ENCODE measurements around the gene DLK2.

Gene DLK2

DNA sequence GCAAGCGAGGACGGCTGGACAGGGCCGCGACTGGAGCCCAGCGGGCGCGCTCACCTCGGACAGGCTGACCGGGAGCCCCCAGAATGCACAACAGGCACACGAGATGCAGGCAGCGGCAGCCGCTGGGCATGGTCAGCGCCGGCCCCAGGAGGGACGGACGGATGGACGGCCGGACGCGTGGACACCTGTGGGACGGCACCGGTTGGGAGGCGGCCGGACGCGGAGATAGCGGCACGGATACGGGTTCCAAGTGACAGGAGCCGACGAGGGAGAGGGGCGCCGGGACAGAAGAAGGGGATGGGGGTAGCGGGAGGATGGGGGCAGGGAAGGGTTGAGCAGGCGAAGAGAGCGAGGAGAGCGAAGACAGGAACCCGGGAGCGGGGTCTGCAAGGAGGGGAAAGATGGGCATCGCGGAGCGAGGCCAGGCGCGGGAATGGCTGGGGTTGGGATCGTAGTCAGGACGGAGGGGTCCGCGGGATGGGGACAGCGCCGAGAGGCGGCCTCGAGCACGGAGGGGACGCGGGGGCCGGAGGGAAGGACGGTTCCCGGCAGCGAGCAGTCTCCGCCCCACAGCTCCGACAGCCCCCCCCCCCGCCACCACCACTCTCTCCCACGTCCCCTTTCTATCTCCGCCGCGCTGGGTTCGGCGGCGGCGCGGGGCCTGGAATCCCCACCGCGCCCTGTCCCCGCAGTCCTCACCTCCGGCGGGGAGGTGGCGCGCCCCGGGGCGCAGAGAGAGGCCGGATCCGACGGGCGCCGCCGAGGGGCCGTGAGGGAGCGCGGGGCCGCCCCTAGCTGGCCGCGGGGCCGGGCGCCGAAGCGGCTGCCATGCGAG is 435 bp downstream of the DLK2 start:
- TF ChIP-seq ZC3H10 (CRISPR knock-in tag; IDR thresholded peaks at IDR 0.05) (no peak), SNAI2 (CRISPR knock-in tag; IDR thresholded peaks at IDR 0.05) (no peak), CSRNP3 (CRISPR knock-in tag; IDR thresholded peaks at IDR 0.05) (no peak), PPARA (CRISPR knock-in tag; IDR thresholded peaks at IDR 0.05; ENCODE audit: borderline replicate concordance) (no peak), TCF4 (CRISPR knock-in tag; IDR thresholded peaks at IDR 0.05; ENCODE audit: borderline replicate concordance) (no peak), TOX (CRISPR knock-in tag; IDR thresholded peaks at IDR 0.05; ENCODE audit: borderline replicate concordance) (no peak), ARNTL (CRISPR knock-in tag; IDR thresholded peaks at IDR 0.05; ENCODE audit: borderline replicate concordance, low read depth) (no peak), ZFP30 (CRISPR knock-in tag; IDR thresholded peaks at IDR 0.05) (no peak), ZNF70 (CRISPR knock-in tag; IDR thresholded peaks at IDR 0.05) (no peak), GLIS3 (CRISPR knock-in tag; IDR thresholded peaks at IDR 0.05) (no peak), BACH2 (CRISPR knock-in tag; IDR thresholded peaks at IDR 0.05; ENCODE audit: borderline replicate concordance) (no peak)
- TF ChIP-seq, protein P1, sequence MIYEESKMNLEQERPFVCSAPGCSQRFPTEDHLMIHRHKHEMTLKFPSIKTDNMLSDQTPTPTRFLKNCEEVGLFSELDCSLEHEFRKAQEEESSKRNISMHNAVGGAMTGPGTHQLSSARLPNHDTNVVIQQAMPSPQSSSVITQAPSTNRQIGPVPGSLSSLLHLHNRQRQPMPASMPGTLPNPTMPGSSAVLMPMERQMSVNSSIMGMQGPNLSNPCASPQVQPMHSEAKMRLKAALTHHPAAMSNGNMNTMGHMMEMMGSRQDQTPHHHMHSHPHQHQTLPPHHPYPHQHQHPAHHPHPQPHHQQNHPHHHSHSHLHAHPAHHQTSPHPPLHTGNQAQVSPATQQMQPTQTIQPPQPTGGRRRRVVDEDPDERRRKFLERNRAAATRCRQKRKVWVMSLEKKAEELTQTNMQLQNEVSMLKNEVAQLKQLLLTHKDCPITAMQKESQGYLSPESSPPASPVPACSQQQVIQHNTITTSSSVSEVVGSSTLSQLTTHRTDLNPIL (CRISPR knock-in tag; IDR thresholded peaks at IDR 0.05; ENCODE audit: low read depth) = no peak
- peak; percentile 95 for ATAC-seq

GRCh38 chr6:43454290-43454695 is 1.1 kb downstream of the DLK2 start:
- ATAC-seq = peak; percentile 22
- TF ChIP-seq BACH2 (CRISPR knock-in tag; IDR thresholded peaks at IDR 0.05; ENCODE audit: borderline replicate concordance) = no peak
- TF ChIP-seq, protein P1 (CRISPR knock-in tag; IDR thresholded peaks at IDR 0.05; ENCODE audit: low read depth) = no peak
- TF ChIP-seq TCF4 (CRISPR knock-in tag; IDR thresholded peaks at IDR 0.05; ENCODE audit: borderline replicate concordance) = no peak
- TF ChIP-seq ESRRG (CRISPR knock-in tag; IDR thresholded peaks at IDR 0.05) = no peak
- no peak for TF ChIP-seq GLIS3 (CRISPR knock-in tag; IDR thresholded peaks at IDR 0.05)
- no peak for TF ChIP-seq ZFP3 (CRISPR knock-in tag; IDR thresholded peaks at IDR 0.05)
- TF ChIP-seq OSR1 (CRISPR knock-in tag; IDR thresholded peaks at IDR 0.05) = no peak
- no peak for TF ChIP-seq TOX (CRISPR knock-in tag; IDR thresholded peaks at IDR 0.05; ENCODE audit: borderline replicate concordance)
- TF ChIP-seq PPARA (CRISPR knock-in tag; IDR thresholded peaks at IDR 0.05; ENCODE audit: borderline replicate concordance) = no peak
- no peak for TF ChIP-seq CSDC2 (CRISPR knock-in tag; IDR thresholded peaks at IDR 0.05)
- no peak for TF ChIP-seq ZFP30 (CRISPR knock-in tag; IDR thresholded peaks at IDR 0.05)
- TF ChIP-seq CSRNP3 (CRISPR knock-in tag; IDR thresholded peaks at IDR 0.05) = no peak
- TF ChIP-seq, protein P2, sequence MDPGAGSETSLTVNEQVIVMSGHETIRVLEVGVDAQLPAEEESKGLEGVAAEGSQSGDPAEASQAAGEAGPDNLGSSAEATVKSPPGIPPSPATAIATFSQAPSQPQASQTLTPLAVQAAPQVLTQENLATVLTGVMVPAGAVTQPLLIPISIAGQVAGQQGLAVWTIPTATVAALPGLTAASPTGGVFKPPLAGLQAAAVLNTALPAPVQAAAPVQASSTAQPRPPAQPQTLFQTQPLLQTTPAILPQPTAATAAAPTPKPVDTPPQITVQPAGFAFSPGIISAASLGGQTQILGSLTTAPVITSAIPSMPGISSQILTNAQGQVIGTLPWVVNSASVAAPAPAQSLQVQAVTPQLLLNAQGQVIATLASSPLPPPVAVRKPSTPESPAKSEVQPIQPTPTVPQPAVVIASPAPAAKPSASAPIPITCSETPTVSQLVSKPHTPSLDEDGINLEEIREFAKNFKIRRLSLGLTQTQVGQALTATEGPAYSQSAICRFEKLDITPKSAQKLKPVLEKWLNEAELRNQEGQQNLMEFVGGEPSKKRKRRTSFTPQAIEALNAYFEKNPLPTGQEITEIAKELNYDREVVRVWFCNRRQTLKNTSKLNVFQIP (CRISPR knock-in tag; IDR thresholded peaks at IDR 0.05; ENCODE audit: borderline replicate concordance, low read depth) = no peak
- no peak for TF ChIP-seq ZC3H10 (CRISPR knock-in tag; IDR thresholded peaks at IDR 0.05)
- TF ChIP-seq ZNF565 (CRISPR knock-in tag; conservative IDR thresholded peaks at IDR 0.05; ENCODE audit: low read depth) = no peak
- no peak for TF ChIP-seq ZNF70 (CRISPR knock-in tag; IDR thresholded peaks at IDR 0.05)
- no peak for TF ChIP-seq PATZ1 (CRISPR knock-in tag; IDR thresholded peaks at IDR 0.05; ENCODE audit: borderline replicate concordance)
- TF ChIP-seq, protein P3, sequence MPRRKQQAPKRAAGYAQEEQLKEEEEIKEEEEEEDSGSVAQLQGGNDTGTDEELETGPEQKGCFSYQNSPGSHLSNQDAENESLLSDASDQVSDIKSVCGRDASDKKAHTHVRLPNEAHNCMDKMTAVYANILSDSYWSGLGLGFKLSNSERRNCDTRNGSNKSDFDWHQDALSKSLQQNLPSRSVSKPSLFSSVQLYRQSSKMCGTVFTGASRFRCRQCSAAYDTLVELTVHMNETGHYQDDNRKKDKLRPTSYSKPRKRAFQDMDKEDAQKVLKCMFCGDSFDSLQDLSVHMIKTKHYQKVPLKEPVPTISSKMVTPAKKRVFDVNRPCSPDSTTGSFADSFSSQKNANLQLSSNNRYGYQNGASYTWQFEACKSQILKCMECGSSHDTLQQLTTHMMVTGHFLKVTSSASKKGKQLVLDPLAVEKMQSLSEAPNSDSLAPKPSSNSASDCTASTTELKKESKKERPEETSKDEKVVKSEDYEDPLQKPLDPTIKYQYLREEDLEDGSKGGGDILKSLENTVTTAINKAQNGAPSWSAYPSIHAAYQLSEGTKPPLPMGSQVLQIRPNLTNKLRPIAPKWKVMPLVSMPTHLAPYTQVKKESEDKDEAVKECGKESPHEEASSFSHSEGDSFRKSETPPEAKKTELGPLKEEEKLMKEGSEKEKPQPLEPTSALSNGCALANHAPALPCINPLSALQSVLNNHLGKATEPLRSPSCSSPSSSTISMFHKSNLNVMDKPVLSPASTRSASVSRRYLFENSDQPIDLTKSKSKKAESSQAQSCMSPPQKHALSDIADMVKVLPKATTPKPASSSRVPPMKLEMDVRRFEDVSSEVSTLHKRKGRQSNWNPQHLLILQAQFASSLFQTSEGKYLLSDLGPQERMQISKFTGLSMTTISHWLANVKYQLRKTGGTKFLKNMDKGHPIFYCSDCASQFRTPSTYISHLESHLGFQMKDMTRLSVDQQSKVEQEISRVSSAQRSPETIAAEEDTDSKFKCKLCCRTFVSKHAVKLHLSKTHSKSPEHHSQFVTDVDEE (CRISPR knock-in tag; IDR thresholded peaks at IDR 0.05) = no peak
- TF ChIP-seq ZNF8 (CRISPR knock-in tag; IDR thresholded peaks at IDR 0.05) = no peak
- no peak for TF ChIP-seq RARB (CRISPR knock-in tag; IDR thresholded peaks at IDR 0.05)

Data from SK-N-SH treated with all-trans-retinoic acid at 6 μM for 48 hours (cell line).